Subcutaneous abdominal adipose tissue (tissue), 5 donors: Measurements from ENCODE around the gene MAT2B.
"Not testable (repeated sequence)": the region's sequence is repeated elsewhere in the genome, so short reads cannot be mapped to it uniquely, and the experiment has no call there.

Experiments
- H3K27ac ChIP-seq: one replicate; pipeline ENCODE4 v1.7.0; 2013; ENCODE audit warnings: low read depth, mild to moderate bottlenecking, inconsistent platforms, low read length, moderate library complexity
- H3K27me3 ChIP-seq, 5 donors: one replicate each; pipeline ENCODE4 v1.7.0; 2013; ENCODE audit warnings: low read length in 5 of 5, inconsistent platforms in 1 of 5; ENCODE audit not compliant: control insufficient read depth in 5 of 5, insufficient read depth in 4 of 5
- H3K36me3 ChIP-seq, 5 donors: one replicate each; pipeline ENCODE4 v1.7.0; 2013; ENCODE audit warnings: low read length in 5 of 5; ENCODE audit not compliant: control insufficient read depth in 5 of 5, insufficient read depth in 5 of 5
- H3K4me1 ChIP-seq, 5 donors: one replicate each; pipeline ENCODE4 v1.7.0; 2013; ENCODE audit warnings: low read length in 5 of 5, mild to moderate bottlenecking in 3 of 5, moderate library complexity in 1 of 5; ENCODE audit not compliant: control insufficient read depth in 5 of 5, insufficient read depth in 5 of 5
- H3K4me3 ChIP-seq, 5 donors: one replicate each; pipeline ENCODE4 v1.7.0; 2013; ENCODE audit warnings: low read length in 5 of 5, low read depth in 1 of 5
- H3K9ac ChIP-seq, 5 donors: one replicate each; pipeline ENCODE4 v1.7.0; 2013; ENCODE audit warnings: low read length in 5 of 5, mild to moderate bottlenecking in 4 of 5, moderate library complexity in 3 of 5
- H3K9me3 ChIP-seq, 5 donors: one replicate each; pipeline ENCODE4 v1.7.0; 2013; ENCODE audit warnings: low read length in 5 of 5; ENCODE audit not compliant: control insufficient read depth in 5 of 5
- donor health status: healthy.
- donor health status: healthy.
- donor health status: healthy.
- donor health status: healthy.
- donor health status: healthy.

MAT2B gene

GRCh38 chr5:163529698-163530097 lies 24.3 kb downstream of the MAT2B start:
- no peaks in the 10 kb centered on the region for H3K4me1 ChIP-seq
- H3K9me3 ChIP-seq, result no peaks in the 10 kb centered on the region
- H3K36me3 ChIP-seq, result no peaks in the 10 kb centered on the region
- no peak overlapping the region for H3K4me3 ChIP-seq
- no peaks in the 10 kb centered on the region for H3K27me3 ChIP-seq
- H3K9ac ChIP-seq, result no peak overlapping the region
- no peak overlapping the region for H3K27ac ChIP-seq

GRCh38 chr5:163531272-163531671 lies 25.9 kb downstream of the MAT2B start:
- Histone ChIP-seq H3K4me1 (no peaks in the 10 kb centered on the region), H3K36me3 (no peaks in the 10 kb centered on the region), H3K4me3 (no peak overlapping the region)

GRCh38 chr5:163532171-163533084 lies 27.0 kb downstream of the MAT2B start:
- no peak overlapping the region for H3K9ac ChIP-seq
- H3K27ac ChIP-seq, result no peak overlapping the region
- no peaks in the 10 kb centered on the region for H3K9me3 ChIP-seq
- no peaks in the 10 kb centered on the region for H3K4me1 ChIP-seq
- no peaks in the 10 kb centered on the region for H3K27me3 ChIP-seq
- no peak overlapping the region for H3K4me3 ChIP-seq
- no peaks in the 10 kb centered on the region for H3K36me3 ChIP-seq

More at GRCh38 chr5:163531272-163531671, 25.9 kb downstream of the MAT2B start:
- Histone ChIP-seq H3K27ac (no peak overlapping the region), H3K9me3 (no peaks in the 10 kb centered on the region), H3K27me3 (no peaks in the 10 kb centered on the region), H3K9ac (no peak overlapping the region)

GRCh38 chr5:163533223-163533622 lies 27.8 kb downstream of the MAT2B start:
- Histone ChIP-seq H3K36me3 (no peaks in the 10 kb centered on the region), H3K27me3 (no peaks in the 10 kb centered on the region), H3K9me3 (no peaks in the 10 kb centered on the region), H3K9ac (no peak overlapping the region), H3K27ac (no peak overlapping the region), H3K4me1 (no peaks in the 10 kb centered on the region), H3K4me3 (no peak overlapping the region)

- Histone ChIP-seq H3K9me3 (no peaks in the 10 kb centered on the region), H3K9ac (no peak overlapping the region), H3K4me1 (no peaks in the 10 kb centered on the region), H3K36me3 (no peaks in the 10 kb centered on the region), H3K27me3 (no peaks in the 10 kb centered on the region), H3K27ac (no peak overlapping the region), H3K4me3 (no peak overlapping the region)
These were observed 29.2 kb downstream of the MAT2B start for GRCh38 chr5:163534492-163535094.

- Histone ChIP-seq H3K4me1 (no peaks in the 10 kb centered on the region), H3K4me3 (no peak overlapping the region), H3K9me3 (no peaks in the 10 kb centered on the region), H3K27me3 (no peaks in the 10 kb centered on the region), H3K27ac (no peak overlapping the region), H3K36me3 (no peaks in the 10 kb centered on the region), H3K9ac (no peak overlapping the region)
These were observed 29.9 kb downstream of the MAT2B start for GRCh38 chr5:163535290-163535689.

- not testable (repeated sequence) for H3K4me1 ChIP-seq, H3K4me3 ChIP-seq, H3K27ac ChIP-seq, H3K27me3 ChIP-seq, H3K9me3 ChIP-seq, H3K36me3 ChIP-seq, H3K9ac ChIP-seq
These were observed 31.0 kb downstream of the MAT2B start for GRCh38 chr5:163536442-163536841.

GRCh38 chr5:163540696-163541095 lies 35.3 kb downstream of the MAT2B start:
- Histone ChIP-seq H3K4me3 (no peak overlapping the region), H3K27me3 (no peaks in the 10 kb centered on the region), H3K4me1 (no peaks in the 10 kb centered on the region), H3K9me3 (no peaks in the 10 kb centered on the region), H3K9ac (no peak overlapping the region), H3K27ac (no peak overlapping the region), H3K36me3 (no peaks in the 10 kb centered on the region)

DNA sequence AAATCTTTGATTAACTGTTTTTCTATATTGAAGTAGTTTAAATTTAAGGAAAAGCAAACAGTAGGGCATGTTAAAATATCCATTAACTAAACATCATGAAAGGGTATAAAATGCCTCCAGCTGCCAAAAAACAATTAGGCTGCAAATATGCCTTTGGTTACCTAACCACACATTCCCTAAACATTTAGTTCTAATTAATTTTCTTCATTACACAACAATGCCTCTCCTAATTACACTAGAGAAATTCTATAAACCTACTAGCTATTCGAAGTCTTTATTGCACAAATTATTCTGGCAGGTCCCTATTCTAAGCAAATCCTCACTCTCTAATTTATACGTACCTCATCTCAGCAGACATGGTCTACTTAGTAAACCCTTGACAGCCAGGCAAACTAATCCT lies 37.4 kb downstream of the MAT2B start:
- H3K9ac ChIP-seq, result no peak overlapping the region
- no peaks in the 10 kb centered on the region for H3K36me3 ChIP-seq
- H3K9me3 ChIP-seq, result no peaks in the 10 kb centered on the region
- no peaks in the 10 kb centered on the region for H3K27me3 ChIP-seq
- H3K4me1 ChIP-seq, result no peaks in the 10 kb centered on the region
- no peak overlapping the region for H3K27ac ChIP-seq
- no peak overlapping the region for H3K4me3 ChIP-seq

DNA sequence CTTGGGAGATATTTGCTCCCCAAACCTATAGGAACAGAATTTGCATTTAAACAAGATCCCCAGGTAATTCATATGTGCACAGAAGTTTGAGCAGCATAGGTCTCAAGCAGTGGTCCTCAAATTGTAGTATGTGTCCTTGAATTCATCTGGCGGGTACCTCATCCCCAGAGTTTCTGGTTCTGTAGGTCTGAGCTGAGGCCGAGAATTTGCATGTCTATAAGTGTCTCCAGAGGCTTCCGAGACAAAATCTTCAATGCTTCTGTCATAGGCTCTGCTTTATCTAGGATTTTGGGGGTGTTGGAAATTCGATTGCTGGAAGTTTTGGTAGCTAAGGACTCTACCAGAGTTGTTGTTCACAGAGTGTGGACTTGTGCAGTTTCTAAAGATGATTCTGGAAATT lies 38.6 kb downstream of the MAT2B start:
- Histone ChIP-seq H3K27ac (no peak overlapping the region), H3K4me3 (no peak overlapping the region), H3K36me3 (no peaks in the 10 kb centered on the region), H3K27me3 (no peaks in the 10 kb centered on the region), H3K4me1 (no peaks in the 10 kb centered on the region), H3K9ac (no peak overlapping the region), H3K9me3 (no peaks in the 10 kb centered on the region)
